ELF-1 (cell line): ENCODE measurements around the gene DLG2.

ENCODE experiments used
- DNase-seq: peaks from one replicate; pipeline ENCODE4 v3.0.0-alpha.2; 2016; ENCODE audit warnings: low read depth, low spot score

Gene DLG2

DNA sequence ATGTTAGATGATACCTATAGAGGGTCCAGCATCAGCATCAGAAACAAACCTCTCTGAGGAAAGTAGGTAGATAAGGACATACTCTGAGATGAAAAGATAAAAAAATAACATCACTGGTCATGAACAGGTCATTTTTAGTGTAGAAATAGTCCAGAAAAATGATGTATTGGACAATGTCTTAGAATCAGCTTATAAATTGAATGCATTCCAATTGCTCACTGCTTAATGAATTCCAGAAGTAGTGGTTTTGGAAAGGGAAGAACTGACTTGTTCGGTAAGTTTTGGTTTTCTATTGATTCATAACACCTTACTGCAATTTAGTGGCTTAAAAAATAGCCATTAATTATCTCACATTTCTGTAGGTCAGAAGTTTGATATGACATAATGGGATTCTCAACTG, 1411.5 kb downstream of the DLG2 start:
- DNase-seq: no peak

DNA sequence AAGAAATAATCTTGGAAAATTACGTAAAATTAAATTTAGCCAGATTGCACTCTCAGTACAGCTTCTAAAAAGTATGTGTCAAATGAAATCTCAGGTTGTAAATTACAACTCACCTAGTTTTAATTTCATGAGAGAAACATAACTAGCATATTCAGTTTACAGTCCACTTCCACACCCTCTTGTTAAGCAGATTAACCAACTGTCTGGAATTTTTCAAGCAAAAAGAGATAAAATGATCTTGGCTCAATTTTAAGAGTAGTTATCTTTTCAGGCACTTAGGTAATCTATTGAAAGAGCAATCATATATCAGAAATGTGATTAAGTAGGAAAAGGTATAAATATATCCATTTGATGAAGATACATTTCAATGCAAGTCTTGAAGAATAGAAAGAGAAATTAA, 1412.6 kb downstream of the DLG2 start:
- no peak for DNase-seq

DNA sequence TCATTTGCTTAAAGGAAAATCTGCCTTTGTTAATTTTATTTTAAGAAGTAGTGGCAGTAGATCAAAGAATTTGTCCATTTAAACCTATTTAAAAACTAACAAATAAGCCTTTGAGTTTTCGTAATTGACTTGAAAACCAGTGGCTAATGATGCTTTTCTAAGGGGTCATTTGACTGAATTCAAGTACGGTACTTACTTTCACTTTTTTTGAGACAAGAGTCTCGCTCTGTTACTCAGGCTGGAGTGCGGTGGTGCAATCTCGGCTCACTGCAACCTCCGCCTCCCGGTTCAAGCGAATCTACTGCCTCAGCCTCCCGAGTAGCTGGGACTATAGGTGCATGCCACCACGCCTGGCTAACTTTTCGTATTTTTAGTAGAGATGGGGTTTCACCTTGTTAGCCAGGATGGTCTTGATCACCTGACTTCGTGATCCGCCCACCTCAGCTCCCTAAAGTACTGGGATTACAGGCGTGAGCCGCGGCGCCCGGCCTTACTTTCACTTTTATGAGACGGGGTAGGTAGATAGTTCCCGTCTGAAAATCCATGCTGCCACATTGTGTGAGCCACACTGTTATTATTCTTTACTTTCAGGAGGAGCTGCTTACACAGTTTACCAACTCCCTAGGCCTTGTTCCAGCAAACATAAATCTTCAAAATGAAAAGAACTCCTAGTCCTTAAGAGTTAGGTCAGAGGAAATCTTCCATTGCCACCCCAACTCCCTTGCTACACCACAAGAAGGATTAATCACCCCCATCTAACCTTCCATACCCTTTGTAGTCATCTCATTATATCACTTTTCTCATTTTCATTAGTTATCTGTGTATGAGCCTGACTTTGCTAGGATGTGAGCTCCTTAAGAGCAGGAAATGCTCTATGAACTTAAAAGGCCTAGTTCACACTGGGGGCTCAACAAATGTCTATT, 1414.4 kb downstream of the DLG2 start:
- no peak for DNase-seq

DNA sequence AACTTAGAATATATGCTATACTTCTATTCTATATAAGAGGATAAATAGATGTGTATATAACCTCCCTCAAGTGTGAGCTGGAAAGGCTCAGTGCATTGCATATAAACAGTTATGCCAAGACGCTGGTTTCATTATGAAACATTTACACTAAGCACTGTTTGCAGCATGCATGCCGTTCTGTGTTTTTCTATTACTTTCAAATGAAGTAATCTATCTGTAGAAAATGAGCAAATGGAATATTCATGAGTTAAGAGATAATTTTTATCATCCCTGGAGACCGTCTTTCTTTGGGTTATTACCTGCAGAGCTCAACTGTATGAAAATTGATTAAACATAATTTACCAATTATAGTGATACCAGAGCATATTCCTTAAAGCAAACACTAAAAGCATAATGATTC, 1415.2 kb downstream of the DLG2 start:
- DNase-seq: no peak

DNA sequence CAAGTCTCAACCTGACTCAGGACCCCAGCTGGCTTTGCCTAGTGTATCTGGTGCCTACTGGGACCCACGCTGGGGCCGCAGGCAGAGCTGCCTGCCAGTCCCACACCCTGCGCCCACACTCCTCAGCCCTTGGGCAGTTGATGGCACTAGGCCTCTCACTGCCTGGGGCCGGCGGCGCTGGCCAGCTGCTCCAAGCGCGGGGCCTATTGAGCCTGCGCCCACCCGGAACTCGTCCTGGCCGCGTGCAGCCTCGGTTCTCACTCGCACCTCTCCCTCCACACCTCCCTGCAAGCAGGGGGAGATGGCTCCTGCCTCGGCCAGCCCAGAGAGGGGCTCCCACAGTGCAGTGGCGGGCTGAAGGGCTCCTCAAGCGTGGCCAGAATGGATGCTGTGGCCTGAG, 1432.4 kb downstream of the DLG2 start:
- DNase-seq: no peak

DNA sequence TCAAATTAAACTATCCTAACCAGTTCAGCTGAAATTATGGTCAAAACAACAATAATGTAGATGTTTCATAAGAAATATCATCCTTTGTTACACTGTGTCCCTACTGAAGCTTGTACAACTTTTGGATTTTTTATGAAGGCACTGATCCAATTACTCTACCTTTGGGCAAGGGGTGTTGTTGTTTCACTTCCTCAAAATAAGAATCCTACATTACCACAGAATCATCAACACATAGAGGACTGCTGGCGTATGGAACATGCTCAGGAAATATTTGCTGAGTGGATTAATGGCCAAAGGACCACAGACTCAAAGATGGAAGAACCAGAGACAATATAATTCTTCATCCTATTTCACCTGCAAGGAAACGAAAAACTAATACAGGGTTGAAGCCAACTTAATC, 1433.4 kb downstream of the DLG2 start:
- no peak for DNase-seq

DNA sequence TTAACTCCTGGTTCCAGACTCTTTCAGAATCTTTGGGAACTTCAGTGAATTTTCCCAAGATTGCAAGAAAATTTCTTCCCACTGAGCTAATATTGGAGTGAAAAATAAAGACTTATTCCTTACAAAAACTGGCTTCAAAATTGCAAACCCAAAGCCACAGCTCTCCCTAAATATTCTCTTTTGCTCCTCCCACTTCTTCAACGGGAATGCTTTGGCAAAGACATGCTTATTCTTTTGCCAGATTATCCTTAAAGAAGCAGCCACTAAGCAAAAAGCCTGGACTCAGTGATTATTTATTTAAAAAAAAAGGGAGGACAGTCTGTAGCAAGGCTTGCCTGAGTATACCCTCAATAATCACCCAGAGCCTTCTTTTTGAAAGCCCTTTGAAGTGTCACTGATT, 1438.6 kb downstream of the DLG2 start:
- DNase-seq: no peak

DNA sequence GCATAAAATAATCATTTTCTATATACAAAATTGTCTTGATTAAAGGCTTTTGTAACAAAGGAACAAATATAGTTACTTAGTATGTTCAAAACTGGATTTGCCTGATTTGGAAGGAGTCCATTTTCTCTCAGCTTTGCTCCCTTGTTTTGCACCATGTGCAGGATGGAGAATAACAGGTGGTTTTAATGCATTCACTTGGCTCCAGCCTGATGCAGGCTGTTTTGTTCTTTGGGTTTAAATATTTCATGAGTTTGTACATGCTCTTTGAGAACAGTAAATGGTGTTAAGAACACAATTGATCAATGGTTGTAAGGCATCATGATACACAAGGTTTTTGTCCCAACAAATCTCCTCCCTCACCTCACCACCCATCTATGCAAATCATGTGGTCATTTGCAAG, 1454.1 kb downstream of the DLG2 start:
- DNase-seq: no peak

DNA sequence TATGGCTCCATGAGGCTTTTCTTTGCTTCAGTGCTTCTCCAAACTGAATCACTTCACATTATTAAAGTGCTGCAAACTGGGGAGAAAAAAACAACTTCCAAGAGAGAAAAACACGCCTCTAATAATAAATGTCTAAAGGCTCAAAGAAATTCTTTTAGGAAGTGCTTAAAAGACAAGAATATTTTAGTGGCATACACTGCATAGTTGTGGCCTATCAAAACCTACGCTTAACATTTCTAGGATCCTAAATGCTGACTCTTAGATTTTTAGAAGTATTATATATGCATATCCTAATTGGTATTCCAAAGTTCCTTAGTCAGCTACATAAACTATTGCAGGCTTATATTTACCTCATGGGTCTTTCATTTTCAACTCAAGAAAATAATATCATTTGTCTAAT, 1462.0 kb downstream of the DLG2 start:
- no peak for DNase-seq

DNA sequence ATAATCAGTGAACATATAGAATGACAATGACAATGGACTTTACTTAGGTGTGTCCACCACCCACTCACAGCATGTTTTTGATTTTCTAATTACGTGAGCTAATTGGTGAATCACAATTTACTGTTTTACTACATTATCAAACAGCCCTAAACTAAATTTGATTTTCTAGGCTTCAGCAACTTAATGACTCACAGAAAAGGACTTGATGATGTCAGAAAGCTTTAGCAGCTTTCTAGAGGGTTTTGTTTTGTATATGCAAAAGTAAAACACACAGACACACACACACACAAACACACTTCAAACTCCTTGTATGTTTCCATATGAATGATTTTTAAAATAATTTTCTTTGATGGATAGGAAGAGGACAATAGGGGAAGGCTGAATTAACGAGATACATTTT, 1462.4 kb downstream of the DLG2 start:
- DNase-seq: no peak

DNA sequence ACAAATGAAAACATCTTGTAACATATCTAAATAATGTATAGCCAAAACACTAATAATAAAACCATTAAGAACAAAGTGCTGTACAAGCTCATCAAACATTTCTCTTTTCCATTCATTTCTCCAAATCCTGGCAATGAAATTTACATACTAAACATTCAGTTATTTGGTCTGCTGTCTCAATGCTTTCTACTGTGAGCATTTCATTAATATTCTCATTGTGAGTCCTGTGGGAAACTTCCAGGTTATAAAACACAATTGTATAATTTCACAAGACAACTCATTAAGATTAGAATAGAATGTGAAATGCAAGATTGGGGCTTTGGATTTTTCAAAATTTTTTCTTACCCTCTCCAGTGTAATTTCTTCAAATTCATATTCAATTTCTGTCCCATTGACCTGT, 1464.0 kb downstream of the DLG2 start:
- DNase-seq: no peak

DNA sequence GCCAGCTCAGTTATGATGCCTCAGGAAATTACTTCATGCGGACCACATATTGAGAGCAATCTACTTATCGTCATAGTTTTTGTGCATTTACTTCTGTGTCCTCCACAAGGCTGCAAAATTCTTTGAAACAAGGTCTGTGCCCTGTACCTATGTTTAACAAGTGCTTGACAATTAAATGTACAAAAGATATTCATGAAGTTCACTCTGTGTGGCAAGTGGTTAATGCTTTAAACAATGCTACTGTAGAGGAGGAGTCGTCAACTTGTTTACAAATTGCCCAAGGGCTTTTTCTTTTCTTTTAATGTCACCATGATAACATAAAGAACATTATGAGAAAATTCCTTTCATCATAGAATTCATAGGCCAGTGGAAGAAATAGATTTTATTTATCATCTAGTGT, 1469.5 kb downstream of the DLG2 start:
- no peak for DNase-seq

DNA sequence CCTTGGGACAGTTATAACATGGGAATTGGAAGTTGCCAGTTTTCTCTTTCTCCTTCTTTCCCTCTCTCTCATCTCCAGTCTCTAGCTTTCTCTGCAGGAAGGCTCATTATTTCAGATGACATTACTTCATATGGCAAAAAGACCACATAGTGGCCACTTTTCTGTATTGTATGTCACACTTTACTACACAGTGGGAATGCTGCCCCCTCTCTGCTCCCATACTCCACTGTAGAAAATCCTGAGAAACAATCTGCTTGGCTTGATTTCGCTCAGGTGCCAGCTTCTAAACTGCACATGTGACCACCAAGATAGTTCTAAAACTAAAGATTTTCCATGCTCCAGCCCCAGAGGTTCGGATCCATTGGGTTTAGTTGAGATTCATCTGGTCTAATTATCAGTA, 1480.3 kb downstream of the DLG2 start:
- no peak for DNase-seq

DNA sequence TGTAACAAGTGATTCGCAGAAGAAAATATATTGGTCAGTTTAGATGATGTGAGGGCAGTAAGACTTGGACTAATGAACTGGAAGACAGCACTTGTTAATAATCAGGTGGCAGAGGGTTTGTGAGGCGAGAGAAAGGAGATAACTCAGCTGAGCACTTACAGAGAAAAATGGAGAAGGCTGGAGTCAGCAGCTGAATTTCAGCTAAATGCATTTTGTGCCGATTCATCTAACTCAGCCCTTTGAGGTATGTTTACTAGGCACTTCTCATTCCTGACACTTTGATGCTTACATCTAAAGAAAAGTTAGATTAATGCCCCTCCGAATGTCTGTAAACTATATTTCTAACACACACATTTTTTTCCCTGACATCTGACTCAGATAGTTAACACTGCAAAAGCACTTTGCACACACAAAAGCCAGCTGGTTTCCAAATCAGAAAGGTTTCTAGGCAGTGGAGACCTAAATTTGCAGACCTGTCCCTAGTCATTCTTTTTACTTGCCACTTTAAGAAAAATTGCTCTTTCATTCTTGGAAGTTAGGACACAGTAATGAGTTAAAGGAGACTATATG, 1481.4 kb downstream of the DLG2 start:
- DNase-seq: no peak

DNA sequence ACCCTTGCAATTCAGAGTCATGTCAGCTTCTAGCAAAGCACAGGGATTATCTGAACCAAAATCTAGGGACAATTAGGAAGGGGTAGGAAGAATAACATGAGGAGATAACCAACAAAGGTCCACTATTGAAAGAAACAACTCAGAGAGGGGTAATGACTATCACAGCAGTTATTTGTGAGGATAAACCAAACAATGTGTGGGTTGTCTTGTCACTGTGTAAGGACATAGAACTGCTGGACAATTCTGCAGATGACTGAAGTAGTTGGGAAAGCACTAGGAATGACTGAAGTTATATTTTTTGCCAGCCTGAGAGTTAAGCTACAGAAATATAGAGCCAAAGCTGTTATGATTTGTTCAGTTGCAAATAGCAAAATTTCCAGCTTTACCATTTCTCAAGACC, 1482.6 kb downstream of the DLG2 start:
- DNase-seq: no peak

DNA sequence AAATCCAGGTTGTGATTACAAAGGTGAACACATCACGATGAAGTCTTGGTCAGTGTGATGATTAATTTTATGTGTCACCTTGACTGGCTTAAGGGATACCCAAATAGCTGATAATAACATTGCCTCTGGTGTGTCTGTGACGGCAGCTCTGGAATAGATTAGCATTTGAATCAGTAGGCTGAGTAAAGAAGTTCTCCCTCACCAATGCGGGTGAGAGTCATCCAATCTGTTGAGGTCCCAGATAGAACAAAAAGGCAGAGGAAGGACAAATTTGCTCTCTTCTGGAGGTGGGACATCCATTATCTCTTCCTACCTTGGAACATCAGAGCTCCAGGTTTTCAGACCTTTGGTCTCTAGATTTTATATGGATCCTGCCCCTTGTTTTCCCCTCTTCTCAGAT, 1484.7 kb downstream of the DLG2 start:
- DNase-seq: peak; percentile 3

DNA sequence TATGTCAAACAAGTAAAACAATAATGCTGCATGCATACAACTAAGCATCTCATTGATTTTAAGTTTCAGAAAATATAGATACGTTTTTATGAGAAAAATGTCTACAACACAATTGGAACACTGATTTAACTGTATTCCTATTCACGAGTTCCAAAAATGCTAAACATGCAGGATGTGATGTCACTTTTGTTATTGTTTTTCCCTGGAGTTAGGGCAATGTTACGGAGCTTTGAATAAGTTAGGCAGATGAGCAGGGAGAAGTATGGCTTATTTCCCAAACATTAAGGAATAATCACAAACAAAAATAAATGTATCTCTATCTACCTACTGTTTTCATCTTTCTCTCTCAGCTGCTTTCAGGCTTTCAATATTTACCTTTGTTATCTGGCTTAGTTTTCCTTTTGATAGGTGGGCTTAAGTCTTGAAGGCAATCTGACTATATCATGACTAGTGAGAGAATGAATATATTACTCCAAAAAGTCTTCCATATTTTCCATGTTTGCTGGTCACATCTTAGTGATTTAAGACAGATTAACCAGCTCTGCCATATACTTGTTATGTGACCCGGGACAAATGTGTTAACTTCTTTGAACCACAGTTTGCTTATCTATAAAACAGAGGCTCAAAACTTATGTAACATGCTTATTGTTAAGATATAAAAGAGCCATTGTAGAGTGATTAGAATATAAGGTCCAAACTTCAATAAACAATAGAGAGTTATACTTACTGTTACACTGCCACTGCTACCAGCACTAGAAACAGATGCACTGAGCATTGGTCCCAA, 1486.6 kb downstream of the DLG2 start:
- DNase-seq: no peak

DNA sequence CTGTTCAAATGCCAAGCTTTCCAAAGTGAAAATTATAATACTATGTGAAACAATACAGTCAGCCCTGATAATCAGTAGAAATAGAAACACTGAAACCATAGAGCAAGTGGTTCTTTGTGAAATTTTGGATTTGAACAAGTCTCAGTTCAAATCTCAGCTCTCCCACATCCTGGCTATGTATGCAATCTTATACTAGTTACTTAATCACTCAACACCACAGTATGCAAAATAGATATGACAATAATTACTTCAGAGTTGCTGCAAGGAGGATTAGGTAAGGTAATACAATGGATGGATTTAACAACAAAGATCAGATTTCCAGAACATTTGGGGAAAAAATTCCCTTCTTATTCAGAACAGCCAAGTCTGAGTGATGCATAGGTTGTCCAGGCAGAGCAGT, 1489.2 kb downstream of the DLG2 start:
- DNase-seq: no peak

DNA sequence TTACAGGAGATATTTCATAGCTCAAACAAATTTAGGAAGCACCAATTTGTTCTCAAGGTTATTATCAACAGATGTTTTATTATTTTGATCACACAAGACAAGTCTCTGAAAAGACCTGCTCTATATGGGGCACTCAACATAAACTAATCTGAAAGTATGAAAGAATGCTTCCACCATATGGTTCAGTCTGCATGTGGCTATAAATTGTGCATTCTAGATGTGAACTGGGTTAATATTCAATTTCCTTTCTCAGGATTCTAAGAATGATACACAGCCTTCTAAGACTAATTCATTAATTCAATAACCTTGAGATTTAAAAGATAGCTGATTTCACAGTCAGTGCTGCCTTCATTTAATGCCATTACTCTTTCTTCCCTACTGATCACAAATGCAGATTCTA, 1489.6 kb downstream of the DLG2 start:
- DNase-seq: no peak

DNA sequence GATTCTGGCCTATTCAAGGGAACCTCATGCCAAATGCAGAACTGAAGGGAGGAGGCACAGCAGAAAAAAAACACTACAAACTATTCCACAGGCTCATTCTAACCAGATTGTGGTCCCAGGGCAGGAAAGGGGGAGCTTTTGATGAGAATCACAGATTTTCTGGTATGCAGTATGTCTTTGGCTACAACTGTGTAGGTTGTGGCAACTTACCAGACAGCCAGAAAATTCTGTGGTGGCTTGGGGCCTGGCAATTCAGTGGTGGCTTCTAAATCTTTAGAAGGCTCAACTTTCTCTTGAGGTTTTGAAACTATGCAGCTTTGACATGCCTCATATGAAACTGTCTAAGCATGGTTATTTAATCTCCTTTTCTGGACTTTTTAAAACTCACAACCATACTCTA, 1490.2 kb downstream of the DLG2 start:
- DNase-seq: no peak

DNA sequence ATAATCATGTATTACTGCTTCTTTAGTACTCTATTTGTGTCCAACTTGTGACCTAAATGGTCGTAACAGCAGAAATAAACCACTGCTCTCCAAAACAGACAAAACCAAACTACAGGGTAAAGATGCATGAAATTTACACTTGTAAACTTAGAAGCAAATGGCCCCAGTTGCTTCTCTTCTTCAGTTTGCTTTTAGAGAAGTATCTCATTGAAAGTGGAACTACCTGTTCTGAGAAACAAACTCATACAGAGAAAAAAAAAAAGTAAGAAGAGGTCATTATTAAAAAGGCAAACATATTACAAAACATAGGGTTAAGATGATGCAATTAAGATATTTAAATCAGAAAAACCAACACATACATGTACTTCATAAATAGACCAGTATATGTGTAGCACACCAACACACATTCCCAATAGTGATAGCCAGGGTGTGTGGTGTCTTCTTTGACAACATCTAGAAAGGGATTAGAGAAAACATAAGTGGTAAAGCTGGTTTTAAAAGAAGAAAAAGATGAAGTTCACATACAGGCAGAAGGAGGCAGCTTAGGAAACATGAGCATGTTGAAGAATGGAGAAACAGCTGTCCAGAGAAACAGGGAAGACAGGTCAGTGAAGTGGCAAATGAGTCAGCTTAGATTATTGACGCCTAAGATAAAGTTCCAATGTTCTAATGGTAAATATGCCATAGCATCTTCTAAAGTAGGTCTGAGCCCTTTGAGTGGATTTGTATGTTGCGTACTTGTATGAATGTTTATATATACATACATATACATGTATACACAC, 1496.3 kb downstream of the DLG2 start:
- no peak for DNase-seq
